ENCODE data around the gene HSPA12B. TPM values are rescaled to one million over a fixed set of nuclear protein-coding genes. Genes with fewer than 3 reads are reported as not detected.

HSPA12B gene
- total and polyA plus RNA-seq, 2 of the 13 experiments (the other 11 are each of a cell fraction or from before 2014, with no cell fraction given), result 0.01 TPM; not detected in 1

GRCh38 chr20:3796477-3797225 lies 64.2 kb downstream of the HSPA12B start (continued):
- TF ChIP-seq, protein P1, sequence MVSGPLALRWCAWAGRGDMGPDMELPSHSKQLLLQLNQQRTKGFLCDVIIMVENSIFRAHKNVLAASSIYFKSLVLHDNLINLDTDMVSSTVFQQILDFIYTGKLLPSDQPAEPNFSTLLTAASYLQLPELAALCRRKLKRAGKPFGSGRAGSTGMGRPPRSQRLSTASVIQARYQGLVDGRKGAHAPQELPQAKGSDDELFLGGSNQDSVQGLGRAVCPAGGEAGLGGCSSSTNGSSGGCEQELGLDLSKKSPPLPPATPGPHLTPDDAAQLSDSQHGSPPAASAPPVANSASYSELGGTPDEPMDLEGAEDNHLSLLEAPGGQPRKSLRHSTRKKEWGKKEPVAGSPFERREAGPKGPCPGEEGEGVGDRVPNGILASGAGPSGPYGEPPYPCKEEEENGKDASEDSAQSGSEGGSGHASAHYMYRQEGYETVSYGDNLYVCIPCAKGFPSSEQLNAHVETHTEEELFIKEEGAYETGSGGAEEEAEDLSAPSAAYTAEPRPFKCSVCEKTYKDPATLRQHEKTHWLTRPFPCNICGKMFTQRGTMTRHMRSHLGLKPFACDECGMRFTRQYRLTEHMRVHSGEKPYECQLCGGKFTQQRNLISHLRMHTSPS (CRISPR knock-in tag; IDR thresholded peaks at IDR 0.05; ENCODE audit: low read depth), result 0 out of 2 replicates have a peak, but pooled peaks have one; percentile 14
- TF ChIP-seq GLMP (CRISPR knock-in tag; IDR thresholded peaks at IDR 0.05; ENCODE audit: borderline replicate concordance), result no peak
- 0 out of 2 replicates have a peak, but pooled peaks have one; percentile 2 for TF ChIP-seq ZFX (CRISPR knock-in tag; IDR thresholded peaks at IDR 0.05; ENCODE audit: low read depth)
- TF ChIP-seq ZNF75D (CRISPR knock-in tag; IDR thresholded peaks at IDR 0.05; ENCODE audit: borderline replicate concordance), result no peak
- TF ChIP-seq ZC3H4 (CRISPR knock-in tag; IDR thresholded peaks at IDR 0.05; ENCODE audit: borderline replicate concordance), result 0 out of 2 replicates have a peak, but pooled peaks have one; percentile 45
- no peak for TF ChIP-seq GTF3A (CRISPR knock-in tag; conservative IDR thresholded peaks at IDR 0.05)
- TF ChIP-seq CHD4 (IDR thresholded peaks at IDR 0.05; ENCODE audit: borderline replicate concordance, low read length), result no peak
- TF ChIP-seq KLF12 (CRISPR knock-in tag; IDR thresholded peaks at IDR 0.05; ENCODE audit: borderline replicate concordance), result no peak
- TF ChIP-seq ZNF224 (CRISPR knock-in tag; IDR thresholded peaks at IDR 0.05), result no peak
- no peak for TF ChIP-seq WIZ (CRISPR knock-in tag; IDR thresholded peaks at IDR 0.05)
- TF ChIP-seq KIAA2018 (CRISPR knock-in tag; IDR thresholded peaks at IDR 0.05; ENCODE audit: borderline replicate concordance), result no peak
- no peak for TF ChIP-seq POLR2A (IDR thresholded peaks at IDR 0.05; ENCODE audit: insufficient read depth in 1 of 2, low read depth in 2 of 2, low read length in 2 of 2)
- TF ChIP-seq ZBTB21 (CRISPR knock-in tag; IDR thresholded peaks at IDR 0.05), result no peak
- TF ChIP-seq ZFP90 (CRISPR knock-in tag; IDR thresholded peaks at IDR 0.05; ENCODE audit: borderline replicate concordance), result no peak
- TF ChIP-seq ZNF503 (CRISPR knock-in tag; IDR thresholded peaks at IDR 0.05), result no peak
- TF ChIP-seq BCL6 (CRISPR knock-in tag; IDR thresholded peaks at IDR 0.05), result no peak

Data from HepG2 (cell line).